Measurements from ENCODE around the gene AKAP12. TPM values are rescaled to one million over a fixed set of nuclear protein-coding genes. Genes with fewer than 3 reads are reported as not detected.

Gene AKAP12
- total RNA-seq, 1 donor from 2014 or later = 88.1 TPM

GRCh38 chr6:151285122-151285521 lies 45.4 kb downstream of the AKAP12 start:
- intact Hi-C loops (cut with DNase I) = no loop called here
- DNase-seq (ENCODE audit: extremely low spot score in 2 of 2) = no peak
- Histone ChIP-seq H3K36me3 (no peaks in the 10 kb centered on the region), H3K27me3 (no peaks in the 10 kb centered on the region), H3K27ac (no peak overlapping the region), H3K4me3 (no peak overlapping the region), H3K9me3 (no peaks in the 10 kb centered on the region), H3K4me1 (peaks cover 13% of the 10 kb centered on the region)
- no peak for TF ChIP-seq CTCF (IDR thresholded peaks at IDR 0.05)
- TF ChIP-seq POLR2AphosphoS5 (IDR thresholded peaks at IDR 0.05; ENCODE audit: insufficient read depth in 1 of 2, low read depth in 1 of 2) = no peak
- no peak for TF ChIP-seq POLR2A (IDR thresholded peaks at IDR 0.05)

- Histone ChIP-seq H3K36me3 (no peaks in the 10 kb centered on the region), H3K27me3 (no peaks in the 10 kb centered on the region), H3K27ac (no peak overlapping the region), H3K4me1 (peaks cover 13% of the 10 kb centered on the region), H3K4me3 (no peak overlapping the region), H3K9me3 (no peaks in the 10 kb centered on the region)
- intact Hi-C loops (cut with DNase I) = no loop called here
- TF ChIP-seq POLR2A (IDR thresholded peaks at IDR 0.05) (no peak), POLR2AphosphoS5 (IDR thresholded peaks at IDR 0.05; ENCODE audit: insufficient read depth in 1 of 2, low read depth in 1 of 2) (no peak), CTCF (IDR thresholded peaks at IDR 0.05) (no peak)
- DNase-seq (ENCODE audit: extremely low spot score in 2 of 2) = no peak
These were observed 46.4 kb downstream of the AKAP12 start for GRCh38 chr6:151286214-151286613.

GRCh38 chr6:151288712-151289398 lies 49.1 kb downstream of the AKAP12 start:
- peaks cover 28% of the 10 kb centered on the region for H3K4me1 ChIP-seq
- TF ChIP-seq POLR2A (IDR thresholded peaks at IDR 0.05) (no peak), POLR2AphosphoS5 (IDR thresholded peaks at IDR 0.05; ENCODE audit: insufficient read depth in 1 of 2, low read depth in 1 of 2) (no peak), CTCF (IDR thresholded peaks at IDR 0.05) (no peak)
- H3K4me3 ChIP-seq = no peak overlapping the region
- no peak for DNase-seq (ENCODE audit: extremely low spot score in 2 of 2)
- H3K9me3 ChIP-seq = no peaks in the 10 kb centered on the region
- no peaks in the 10 kb centered on the region for H3K36me3 ChIP-seq
- H3K27ac ChIP-seq = no peak overlapping the region
- H3K27me3 ChIP-seq = no peaks in the 10 kb centered on the region
- intact Hi-C loops (cut with DNase I) = no loop called here

GRCh38 chr6:151289399-151290007 lies 49.7 kb downstream of the AKAP12 start:
- H3K36me3 ChIP-seq = no peaks in the 10 kb centered on the region
- TF ChIP-seq POLR2A (IDR thresholded peaks at IDR 0.05) (no peak), CTCF (IDR thresholded peaks at IDR 0.05) (no peak), POLR2AphosphoS5 (IDR thresholded peaks at IDR 0.05; ENCODE audit: insufficient read depth in 1 of 2, low read depth in 1 of 2) (no peak)
- intact Hi-C loops (cut with DNase I) = no loop called here
- H3K9me3 ChIP-seq = no peaks in the 10 kb centered on the region
- no peak overlapping the region for H3K27ac ChIP-seq
- no peak overlapping the region for H3K4me3 ChIP-seq
- H3K4me1 ChIP-seq = peaks cover 28% of the 10 kb centered on the region
- H3K27me3 ChIP-seq = no peaks in the 10 kb centered on the region
- DNase-seq (ENCODE audit: extremely low spot score in 2 of 2) = no peak

All from vagina (tissue), 2 donors.